ENCODE measurements around the gene H2AZ2. TPM values are rescaled to one million over a fixed set of nuclear protein-coding genes. Genes with fewer than 3 reads are reported as not detected.

H2AZ2 gene
- total and polyA plus RNA-seq, 2 of the 4 experiments (the other 2 are of a cell fraction), result 156 to 162 TPM

- no peak overlapping the region for H4K91ac ChIP-seq (ENCODE audit: insufficient read depth, low read depth, low read length)
- H3K27me3 ChIP-seq (ENCODE audit: control insufficient read depth, insufficient read depth, low read length), result no peaks in the 10 kb centered on the region
- intact Hi-C loops (cut with micrococcal nuclease) (no loop called here), dilution Hi-C loops (cut with HindIII; ENCODE audit: low sequenced_read_pairs, unreplicated experiment) (no loop called here), in situ Hi-C loops (cut with MboI; ENCODE audit: low sequenced_read_pairs) (no loop called here)
- no peak overlapping the region for H4K8ac ChIP-seq (ENCODE audit: low read depth in 2 of 2, low read length in 2 of 2)
- no peak overlapping the region for H2BK20ac ChIP-seq (ENCODE audit: low read depth, low read length)
- H3K4ac ChIP-seq (ENCODE audit: low read depth, low read length), result no peak overlapping the region
- TF ChIP-seq BHLHE40 (IDR thresholded peaks at IDR 0.05; ENCODE audit: low read depth, low read length), result no peak
- no peak for TF ChIP-seq FOS (IDR thresholded peaks at IDR 0.05; ENCODE audit: low read depth, low read length)
- no peak for TF ChIP-seq POLR2A (IDR thresholded peaks at IDR 0.05; ENCODE audit: low read depth, low read length)
- no peak for TF ChIP-seq RAD21 (IDR thresholded peaks at IDR 0.05; ENCODE audit: low read length)
- TF ChIP-seq CEBPB (IDR thresholded peaks at IDR 0.05; ENCODE audit: low read depth, low read length), result no peak
- no peak for TF ChIP-seq CTCF (conservative IDR thresholded peaks at IDR 0.05; ENCODE audit: low read depth, low read length)
- no peak for TF ChIP-seq SMC3 (IDR thresholded peaks at IDR 0.05; ENCODE audit: low read depth, low read length)
- TF ChIP-seq, protein P1, sequence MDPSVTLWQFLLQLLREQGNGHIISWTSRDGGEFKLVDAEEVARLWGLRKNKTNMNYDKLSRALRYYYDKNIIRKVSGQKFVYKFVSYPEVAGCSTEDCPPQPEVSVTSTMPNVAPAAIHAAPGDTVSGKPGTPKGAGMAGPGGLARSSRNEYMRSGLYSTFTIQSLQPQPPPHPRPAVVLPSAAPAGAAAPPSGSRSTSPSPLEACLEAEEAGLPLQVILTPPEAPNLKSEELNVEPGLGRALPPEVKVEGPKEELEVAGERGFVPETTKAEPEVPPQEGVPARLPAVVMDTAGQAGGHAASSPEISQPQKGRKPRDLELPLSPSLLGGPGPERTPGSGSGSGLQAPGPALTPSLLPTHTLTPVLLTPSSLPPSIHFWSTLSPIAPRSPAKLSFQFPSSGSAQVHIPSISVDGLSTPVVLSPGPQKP (IDR thresholded peaks at IDR 0.05; ENCODE audit: borderline replicate concordance, low read depth, low read length), result no peak
- no peak for TF ChIP-seq MAZ (IDR thresholded peaks at IDR 0.05; ENCODE audit: borderline replicate concordance, low read depth, low read length)
- no peak overlapping the region for H4K5ac ChIP-seq (ENCODE audit: low read depth, low read length)
- no peak overlapping the region for H2AK9ac ChIP-seq (replicated peaks; ENCODE audit: low read depth, low read length, poor library complexity)
- DNase-seq (no peak), ATAC-seq (ENCODE audit: low read depth) (no peak)
- no peak overlapping the region for H3K56ac ChIP-seq (ENCODE audit: extremely low read depth, insufficient read depth, low read length)
- BruUV-seq (replicated peaks), result no TSS peak
- no peak overlapping the region for H2AK5ac ChIP-seq (ENCODE audit: low read depth, low read length)
- no peaks in the 10 kb centered on the region for H3K9me3 ChIP-seq (ENCODE audit: control insufficient read depth, insufficient read depth, low read length)
- H3K27ac ChIP-seq (ENCODE audit: insufficient read depth, low read length), result no peak overlapping the region
- H4K20me1 ChIP-seq (ENCODE audit: insufficient read depth, low read length), result peaks cover 72% of the 10 kb centered on the region
- 0 out of 2 replicates have a peak overlapping the region, but pooled peaks have one; percentile 24 for H3K23ac ChIP-seq (ENCODE audit: low read depth, low read length)
- no peak overlapping the region for H2BK15ac ChIP-seq (ENCODE audit: low read depth, low read length)
- H3K14ac ChIP-seq (replicated peaks; ENCODE audit: low read depth, low read length), result no peak overlapping the region
- no peak overlapping the region for H2BK5ac ChIP-seq (ENCODE audit: low read depth, low read length, poor library complexity, severe bottlenecking)
- peaks cover 10 to 49% of the 10 kb centered on the region in 2 experiments; a peak in 3 of 4 replicates for H3K79me1 ChIP-seq (ENCODE audit: low read depth in 1 of 2, low read length in 2 of 2)
- POLR2A ChIA-PET (ENCODE audit: unreplicated experiment), result no interaction called here
- no peak overlapping the region for H3K4me3 ChIP-seq (ENCODE audit: insufficient read depth, low read depth, low read length)
- no peak overlapping the region for H3K4me2 ChIP-seq (ENCODE audit: low read depth, low read length)
- H3K9ac ChIP-seq (ENCODE audit: low read depth, low read length), result no peak overlapping the region
- H3K9me1 ChIP-seq (ENCODE audit: insufficient read depth, low read length), result peaks cover 12% of the 10 kb centered on the region
- H2BK120ac ChIP-seq (ENCODE audit: low read depth, low read length), result no peak overlapping the region
- WGBS, 2 experiments (ENCODE audit: extremely low coverage in 2 of 2, insufficient read length in 1 of 2), result no CpG with 5 or more reads among the region's 5 CpGs
- H3K36me3 ChIP-seq (ENCODE audit: control insufficient read depth, insufficient read depth, low read length), result peaks cover 42% of the 10 kb centered on the region
- H3K18ac ChIP-seq (ENCODE audit: low read depth, low read length), result no peak overlapping the region
- no peak overlapping the region for H2AFZ ChIP-seq (replicated peaks; ENCODE audit: low read length, poor library complexity)
- CTCF ChIA-PET, result no interaction called here
- H3K4me1 ChIP-seq (ENCODE audit: control insufficient read depth, insufficient read depth, low read length), result peaks cover 2% of the 10 kb centered on the region; the same call in 1 of the 2 replicates
Measured at GRCh38 chr7:44802418-44803025, 45.4 kb downstream of the H2AZ2 start.
